GM19193 (cell line): ENCODE measurements around the gene ACACB.

ENCODE experiments used
- POLR2A ChIP-seq: IDR thresholded peaks from 4 replicates; pipeline ENCODE4 v1.6.1; 2011; ENCODE audit not compliant: insufficient read depth, insufficient read length; ENCODE audit errors: extremely low read depth

The ACACB gene

DNA sequence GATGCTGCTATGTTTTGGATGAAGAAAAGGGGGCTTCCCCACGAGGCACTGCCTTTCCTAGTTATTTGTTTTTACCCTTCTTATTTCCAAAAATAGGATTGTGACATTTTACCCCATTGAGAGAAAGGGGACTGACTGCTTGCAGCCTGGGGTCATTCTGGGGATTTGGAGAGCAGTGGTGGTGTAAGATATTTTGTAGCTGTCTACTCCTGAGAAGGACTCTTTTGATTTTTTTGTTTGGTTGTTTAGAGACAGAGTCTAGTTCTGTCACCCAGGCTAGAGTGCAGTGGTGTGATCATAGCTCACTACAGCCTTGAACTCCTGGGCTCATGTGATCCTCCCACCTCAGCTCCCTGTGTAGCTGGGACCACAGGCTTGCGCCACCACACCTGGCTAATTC, 113.8 kb downstream of the ACACB start:
- no peak for TF ChIP-seq POLR2A

GRCh38 chr12:109232731-109233130, 116.3 kb downstream of the ACACB start:
- no peak for TF ChIP-seq POLR2A

GRCh38 chr12:109234012-109234411, 117.6 kb downstream of the ACACB start:
- TF ChIP-seq POLR2A, result no peak

DNA sequence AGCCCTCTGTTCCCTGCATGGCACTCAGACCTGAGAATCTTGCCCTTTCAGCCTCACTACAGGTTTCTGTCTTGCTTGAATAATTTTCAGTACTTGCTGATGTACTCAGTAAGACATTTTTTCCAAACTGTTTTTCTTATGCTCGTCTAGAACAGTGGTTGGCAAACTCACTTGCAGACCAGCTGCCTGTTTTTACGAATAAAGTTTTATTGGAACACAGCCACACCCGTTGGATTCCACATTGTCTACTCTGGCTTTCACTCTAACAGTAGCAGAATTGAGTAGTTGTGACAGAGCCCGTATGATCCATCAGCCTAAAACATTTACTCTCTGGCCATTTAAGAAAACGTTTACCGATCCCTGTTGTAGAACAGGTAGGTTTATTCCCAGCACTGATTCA, 119.9 kb downstream of the ACACB start:
- TF ChIP-seq POLR2A, result no peak

GRCh38 chr12:109239179-109239578, 122.8 kb downstream of the ACACB start:
- TF ChIP-seq POLR2A, result no peak

DNA sequence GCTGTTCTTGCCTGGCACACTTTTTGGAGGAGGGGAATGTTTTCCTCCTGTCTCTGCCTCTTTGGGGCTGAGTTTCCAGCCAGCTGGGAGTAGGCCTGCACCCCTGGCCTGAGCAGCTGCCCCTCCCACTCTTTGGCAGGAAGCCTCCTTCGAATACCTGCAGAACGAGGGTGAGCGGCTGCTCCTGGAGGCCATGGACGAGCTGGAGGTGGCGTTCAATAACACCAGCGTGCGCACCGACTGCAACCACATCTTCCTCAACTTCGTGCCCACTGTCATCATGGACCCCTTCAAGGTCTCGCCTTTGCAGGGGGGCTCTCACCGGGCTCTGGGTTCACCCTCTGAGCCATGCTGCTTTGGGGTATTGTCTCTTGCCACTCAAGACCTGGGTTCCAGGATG, 123.3 kb downstream of the ACACB start:
- TF ChIP-seq POLR2A, result no peak

DNA sequence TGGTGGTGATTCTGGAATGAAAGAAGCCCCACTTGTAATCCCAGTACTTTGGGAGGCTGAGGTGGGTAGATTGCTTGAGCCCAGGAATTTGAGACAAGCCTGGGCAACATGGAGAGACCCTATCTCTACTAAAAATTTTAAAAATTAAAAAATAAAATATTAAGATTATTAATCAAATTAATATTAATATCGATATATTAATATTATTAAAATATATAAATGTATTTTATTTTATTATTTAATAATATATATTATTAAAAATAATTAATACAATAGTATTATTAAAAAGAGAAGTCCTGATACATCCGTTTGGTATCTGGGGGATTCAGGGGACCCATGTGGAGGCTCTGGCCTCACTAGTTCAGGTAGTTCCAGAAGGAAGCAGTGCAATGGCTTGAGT, 124.0 kb downstream of the ACACB start:
- TF ChIP-seq POLR2A, result no peak

GRCh38 chr12:109241936-109242335, 125.5 kb downstream of the ACACB start:
- no peak for TF ChIP-seq POLR2A

DNA sequence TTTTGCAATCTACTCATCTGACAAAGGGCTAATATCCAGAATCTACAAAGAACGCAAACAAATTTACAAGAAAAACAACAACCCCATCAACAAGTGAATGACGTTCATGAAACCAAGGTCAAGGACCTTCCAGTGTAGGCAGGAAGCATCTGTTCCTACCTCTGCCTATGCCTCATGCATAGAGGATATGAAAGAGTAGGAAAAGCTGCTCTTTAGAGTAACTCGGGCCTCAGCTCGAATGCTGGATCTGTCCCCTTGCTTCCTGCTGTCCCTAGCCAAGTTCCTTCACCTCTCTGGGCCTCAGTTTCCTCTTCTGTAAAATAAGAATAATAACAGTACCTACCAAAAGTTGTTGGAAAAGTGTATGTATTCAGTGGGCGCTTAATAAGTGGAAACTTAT, 127.7 kb downstream of the ACACB start:
- TF ChIP-seq POLR2A, result no peak

- TF ChIP-seq POLR2A, result no peak
Measured at GRCh38 chr12:109246221-109246620, 129.8 kb downstream of the ACACB start.

GRCh38 chr12:109247831-109248654, 131.7 kb downstream of the ACACB start:
- TF ChIP-seq POLR2A, result no peak

GRCh38 chr12:109250523-109250922, 134.1 kb downstream of the ACACB start:
- no peak for TF ChIP-seq POLR2A

DNA sequence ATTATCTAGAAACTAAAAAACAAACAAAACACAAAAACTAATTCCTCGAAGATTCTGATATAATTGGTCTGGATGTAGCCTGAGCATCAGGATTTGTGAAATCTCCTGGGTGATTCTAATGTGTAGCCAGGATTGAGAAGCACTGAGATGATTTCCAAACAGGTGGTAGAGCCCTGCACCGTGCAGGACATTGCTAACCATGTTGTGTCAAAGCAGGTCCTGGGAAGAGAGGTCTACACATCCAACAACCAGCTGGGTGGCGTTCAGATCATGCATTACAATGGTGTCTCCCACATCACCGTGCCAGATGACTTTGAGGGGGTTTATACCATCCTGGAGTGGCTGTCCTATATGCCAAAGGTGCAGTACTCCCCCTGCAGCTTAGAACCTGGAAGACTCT, 136.4 kb downstream of the ACACB start:
- TF ChIP-seq POLR2A, result no peak

- no peak for TF ChIP-seq POLR2A
Measured at GRCh38 chr12:109253913-109254544, 137.6 kb downstream of the ACACB start.

DNA sequence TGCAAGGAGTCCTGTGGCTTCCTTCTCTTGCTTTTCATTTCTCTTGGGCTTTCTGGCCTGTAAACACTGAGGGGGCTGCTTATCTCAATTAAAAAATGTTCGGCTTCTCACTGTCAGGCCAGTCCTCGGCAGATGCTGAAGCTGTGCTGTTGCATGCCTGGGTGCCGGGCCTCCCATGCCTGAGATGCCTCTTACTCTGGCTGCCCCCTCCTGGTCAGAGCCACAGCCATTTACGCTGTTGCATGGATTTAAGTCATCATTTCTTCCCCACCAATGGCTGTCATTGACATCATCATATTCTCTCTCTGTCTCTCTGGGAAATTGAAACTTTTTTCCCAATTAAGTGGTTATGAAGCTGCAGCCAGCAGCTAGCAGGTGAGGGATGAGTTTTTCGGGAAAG, 139.0 kb downstream of the ACACB start:
- no peak for TF ChIP-seq POLR2A

DNA sequence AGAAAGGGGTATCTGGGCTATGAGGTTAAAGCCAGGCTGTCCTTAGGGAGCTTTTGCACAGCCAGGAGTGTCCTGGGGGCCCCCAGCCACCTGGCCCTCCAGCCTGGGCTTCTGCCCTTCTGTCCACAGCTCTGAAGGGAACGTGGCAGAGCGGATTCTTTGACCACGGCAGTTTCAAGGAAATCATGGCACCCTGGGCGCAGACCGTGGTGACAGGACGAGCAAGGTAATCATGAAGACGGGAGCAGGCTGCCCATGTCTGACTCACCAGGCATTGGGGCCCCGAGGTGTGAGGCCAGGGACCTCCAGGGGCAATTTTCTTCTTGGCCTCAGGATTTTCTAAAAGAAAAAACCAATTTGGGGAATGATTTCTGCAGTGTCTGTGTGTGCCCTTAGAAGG, 139.6 kb downstream of the ACACB start:
- no peak for TF ChIP-seq POLR2A
